DOHH2 (cell line): Measurements from ENCODE around the gene CCDC149.

Experiments
- EZH2phosphoT487 ChIP-seq: fragments of 200-600 bp; sonication (generic); IDR thresholded peaks from 2 replicates; pipeline ENCODE4 v1.6.1; 2017; ENCODE audit warnings: borderline replicate concordance, mild to moderate bottlenecking, antibody characterized with exemption, low read length, moderate library complexity, mixed read lengths
- TF ChIP-seq, protein P1 (sequence below): fragments of 200-600 bp; sonication (generic); IDR thresholded peaks from one replicate; pipeline ENCODE4 v1.5.1; 2014; ENCODE audit warnings: antibody characterized with exemption, mild to moderate bottlenecking, low read depth, low read length; ENCODE audit not compliant: poor library complexity, severe bottlenecking

- TF ChIP-seq, protein P1, sequence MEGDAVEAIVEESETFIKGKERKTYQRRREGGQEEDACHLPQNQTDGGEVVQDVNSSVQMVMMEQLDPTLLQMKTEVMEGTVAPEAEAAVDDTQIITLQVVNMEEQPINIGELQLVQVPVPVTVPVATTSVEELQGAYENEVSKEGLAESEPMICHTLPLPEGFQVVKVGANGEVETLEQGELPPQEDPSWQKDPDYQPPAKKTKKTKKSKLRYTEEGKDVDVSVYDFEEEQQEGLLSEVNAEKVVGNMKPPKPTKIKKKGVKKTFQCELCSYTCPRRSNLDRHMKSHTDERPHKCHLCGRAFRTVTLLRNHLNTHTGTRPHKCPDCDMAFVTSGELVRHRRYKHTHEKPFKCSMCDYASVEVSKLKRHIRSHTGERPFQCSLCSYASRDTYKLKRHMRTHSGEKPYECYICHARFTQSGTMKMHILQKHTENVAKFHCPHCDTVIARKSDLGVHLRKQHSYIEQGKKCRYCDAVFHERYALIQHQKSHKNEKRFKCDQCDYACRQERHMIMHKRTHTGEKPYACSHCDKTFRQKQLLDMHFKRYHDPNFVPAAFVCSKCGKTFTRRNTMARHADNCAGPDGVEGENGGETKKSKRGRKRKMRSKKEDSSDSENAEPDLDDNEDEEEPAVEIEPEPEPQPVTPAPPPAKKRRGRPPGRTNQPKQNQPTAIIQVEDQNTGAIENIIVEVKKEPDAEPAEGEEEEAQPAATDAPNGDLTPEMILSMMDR: no peak
- no peak for TF ChIP-seq EZH2phosphoT487
Measured at GRCh38 chr4:24845132-24845531, 67.7 kb downstream of the CCDC149 start.
